ENCODE measurements around the gene CFL1. TPM values are rescaled to one million over a fixed set of nuclear protein-coding genes. Genes with fewer than 3 reads are reported as not detected.
"Not testable (repeated sequence)": the region's sequence is repeated elsewhere in the genome, so short reads cannot be mapped to it uniquely, and the experiment has no call there.

CFL1 gene
- total and polyA plus RNA-seq, 4 experiments from 2014 or later = 540 to 2,825 (median 1,686) TPM

DNA sequence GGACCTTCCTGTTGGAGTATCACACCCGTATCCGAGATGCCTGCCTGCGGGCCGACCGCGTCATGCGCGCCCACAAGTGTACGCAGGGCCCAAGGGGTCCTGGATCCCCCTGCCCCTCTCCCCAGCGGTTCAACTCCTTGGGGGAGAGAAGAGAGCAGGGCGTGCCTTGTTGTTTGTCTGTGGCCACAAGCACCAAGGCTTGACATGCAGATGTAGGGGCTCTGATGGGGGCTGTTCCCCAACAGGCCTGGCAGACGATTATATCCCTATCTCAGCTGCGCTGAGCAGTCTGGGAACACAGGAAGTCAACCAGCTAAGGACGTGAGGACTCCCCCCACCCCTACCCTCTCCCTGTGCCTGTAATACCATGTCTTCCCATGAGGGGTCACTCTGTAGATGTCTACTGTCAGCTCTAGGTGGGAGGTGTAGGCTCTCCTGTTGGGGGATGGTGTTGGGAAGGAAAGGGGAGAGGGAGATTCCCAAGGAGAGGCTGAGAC, 6.8 kb downstream of the CFL1 start:
- Histone ChIP-seq H3K27ac (ENCODE audit: low read depth, low read length) (no peak overlapping the region), H3K4me1 (ENCODE audit: insufficient read depth, low read length) (peaks cover 24% of the 10 kb centered on the region), H3K4me3 (ENCODE audit: low read length in 2 of 2) (no peak overlapping the region), H3K27me3 (ENCODE audit: insufficient read depth, low read length) (no peaks in the 10 kb centered on the region), H3K36me3 (ENCODE audit: insufficient read depth, low read length) (peaks cover 48% of the 10 kb centered on the region), H3K9me3 (ENCODE audit: control insufficient read depth in 1 of 2, low read length in 2 of 2) (peaks cover 0 to 5% of the 10 kb centered on the region in 2 donors)
- H3K27me3 Mint-ChIP-seq = no peaks in the 10 kb centered on the region
- H3K27ac Mint-ChIP-seq = no peak overlapping the region
- ChIA-PET POLR2A (ENCODE audit: partially characterized antibody) (interaction anchor here (0.7 to 6.4 kb wide), 10 partner anchors 10 to 198 kb away, joined by 3 to 32 read pairs (median 5); partner anchors contain the start of genes CCDC85B, FIBP, MUS81 and RNASEH2C), CTCF (ENCODE audit: partially characterized antibody) (interaction anchor here (0.9 to 2.1 kb wide), 5 partner anchors 9 to 140 kb away, joined by 3 to 6 read pairs (median 5); partner anchors contain the start of genes FIBP, KAT5 and MUS81)
- H3K4me3 Mint-ChIP-seq = no peak overlapping the region
- no peak for DNase-seq
- intact Hi-C loops (cut with micrococcal nuclease) = loop anchor here (10.0 kb wide), 1 partner anchor 716 kb away; the partner anchor contains the start of gene SYVN1
- H3K36me3 Mint-ChIP-seq = peaks cover 43% of the 10 kb centered on the region in 2 donors
- H3K9me3 Mint-ChIP-seq = peaks cover 0 to 5% (median 0%) of the 10 kb centered on the region in 8 donors
- peaks cover 15 to 37% (median 26%) of the 10 kb centered on the region in 4 donors for H3K4me1 Mint-ChIP-seq

DNA sequence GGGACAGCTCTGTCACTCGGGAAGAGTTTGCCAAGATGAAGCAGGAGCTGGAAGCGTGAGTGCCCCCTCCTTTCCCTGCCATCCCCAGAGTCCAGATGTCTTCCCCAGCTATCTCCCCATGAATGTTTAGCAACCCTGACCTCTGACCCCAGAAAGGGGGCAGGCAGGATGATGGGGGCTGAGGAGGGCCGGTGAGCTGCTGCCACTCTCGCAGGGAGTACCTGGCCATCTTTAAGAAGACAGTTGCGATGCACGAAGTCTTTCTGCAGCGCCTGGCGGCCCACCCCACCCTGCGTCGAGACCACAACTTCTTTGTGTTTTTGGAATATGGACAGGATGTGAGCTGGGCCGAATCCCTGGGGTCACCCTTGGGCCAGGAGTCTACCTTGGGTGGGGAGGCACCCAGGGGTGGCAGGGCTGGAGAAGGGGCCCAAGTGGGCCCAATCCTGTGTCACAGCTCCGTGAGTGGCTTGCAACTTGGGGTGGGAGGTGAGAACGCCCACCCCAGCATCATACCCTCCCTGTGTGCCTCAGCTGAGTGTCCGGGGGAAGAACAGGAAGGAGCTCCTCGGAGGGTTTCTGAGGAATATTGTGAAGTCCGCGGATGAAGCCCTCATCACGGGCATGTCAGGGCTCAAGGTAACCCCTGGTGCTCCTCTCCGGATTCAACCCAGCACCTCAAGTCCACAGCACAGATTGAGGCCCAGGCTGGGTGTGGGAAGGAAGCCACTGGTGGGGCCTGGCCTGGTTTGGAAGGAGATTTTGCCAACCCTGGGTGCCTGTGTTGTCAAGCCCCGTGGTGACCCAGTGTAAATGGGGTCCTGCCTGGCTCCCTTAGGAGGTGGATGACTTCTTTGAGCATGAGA, 7.5 kb downstream of the CFL1 start:
- Mint-ChIP-seq H3K9me3 (peaks cover 0 to 5% (median 0%) of the 10 kb centered on the region in 8 donors), H3K27ac (peak overlapping the region in 2 of 7 donors; percentile 47 to 60), H3K36me3 (peaks cover 36% of the 10 kb centered on the region in 2 donors), H3K4me1 (peaks cover 10 to 30% (median 21%) of the 10 kb centered on the region in 4 donors), H3K4me3 (no peak overlapping the region), H3K27me3 (no peaks in the 10 kb centered on the region)
- no peaks in the 10 kb centered on the region for H3K27me3 ChIP-seq (ENCODE audit: insufficient read depth, low read length)
- peaks cover 0 to 5% of the 10 kb centered on the region in 2 donors for H3K9me3 ChIP-seq (ENCODE audit: control insufficient read depth in 1 of 2, low read length in 2 of 2)
- intact Hi-C loops (cut with micrococcal nuclease) = loop anchor here (10.0 kb wide), 1 partner anchor 716 kb away; the partner anchor contains the start of gene SYVN1
- ChIA-PET POLR2A (ENCODE audit: partially characterized antibody) (interaction anchor here (1.1 to 6.4 kb wide), 7 partner anchors 8 to 197 kb away, joined by 3 to 32 read pairs (median 4); partner anchors contain the start of genes CFL1, MUS81 and SNX32), CTCF (ENCODE audit: partially characterized antibody) (interaction anchor here (0.9 to 2.1 kb wide), 6 partner anchors 12 to 139 kb away, joined by 3 to 6 read pairs (median 3); partner anchors contain the start of gene KAT5)
- H3K4me3 ChIP-seq (ENCODE audit: low read length in 2 of 2) = no peak overlapping the region
- peaks cover 41% of the 10 kb centered on the region for H3K36me3 ChIP-seq (ENCODE audit: insufficient read depth, low read length)
- DNase-seq = no peak
- H3K4me1 ChIP-seq (ENCODE audit: insufficient read depth, low read length) = peaks cover 17% of the 10 kb centered on the region
- H3K27ac ChIP-seq (ENCODE audit: low read depth, low read length) = no peak overlapping the region

DNA sequence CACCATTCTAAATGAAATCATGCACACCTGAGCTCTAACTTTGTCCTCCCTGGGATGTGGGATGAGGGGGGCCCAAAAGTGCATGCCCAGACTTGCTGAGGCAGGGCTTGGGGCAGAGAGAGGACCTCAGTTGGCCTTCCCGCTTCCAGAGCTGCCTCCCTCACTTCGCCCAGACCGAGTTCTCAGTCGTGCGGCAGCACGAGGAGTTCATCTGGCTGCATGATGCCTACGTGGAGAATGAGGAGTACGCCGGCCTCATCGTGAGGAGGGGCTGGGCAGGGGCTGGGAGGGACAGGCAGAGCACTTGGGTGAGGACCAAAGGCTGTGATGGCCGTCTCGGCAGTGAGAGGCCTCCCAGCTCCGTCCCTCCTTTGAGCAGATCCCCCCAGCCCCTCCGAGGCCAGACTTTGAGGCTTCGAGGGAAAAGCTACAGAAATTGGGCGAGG, 8.2 kb downstream of the CFL1 start:
- ChIA-PET CTCF (ENCODE audit: partially characterized antibody) (interaction anchor here (0.8 to 1.3 kb wide), 5 partner anchors 10 to 80 kb away, joined by 3 to 5 read pairs (median 3); partner anchors contain the start of gene MUS81), POLR2A (ENCODE audit: partially characterized antibody) (interaction anchor here (1.1 to 6.4 kb wide), 6 partner anchors 8 to 38 kb away, joined by 3 to 32 read pairs (median 4); partner anchors contain the start of genes CFL1, MUS81 and SNX32)
- no peak for DNase-seq
- Histone ChIP-seq H3K27me3 (ENCODE audit: insufficient read depth, low read length) (no peaks in the 10 kb centered on the region), H3K36me3 (ENCODE audit: insufficient read depth, low read length) (peaks cover 35% of the 10 kb centered on the region), H3K4me1 (ENCODE audit: insufficient read depth, low read length) (peaks cover 10% of the 10 kb centered on the region), H3K27ac (ENCODE audit: low read depth, low read length) (no peak overlapping the region), H3K9me3 (ENCODE audit: control insufficient read depth in 1 of 2, low read length in 2 of 2) (peaks cover 0 to 5% of the 10 kb centered on the region in 2 donors), H3K4me3 (ENCODE audit: low read length in 2 of 2) (no peak overlapping the region)
- Mint-ChIP-seq H3K4me3 (no peak overlapping the region), H3K36me3 (peaks cover 30 to 32% of the 10 kb centered on the region in 2 donors), H3K9me3 (peaks cover 0 to 5% (median 0%) of the 10 kb centered on the region in 8 donors), H3K27ac (peak overlapping the region in 3 of 7 donors; percentile 27 to 60 (median 53)), H3K4me1 (peaks cover 9 to 24% (median 16%) of the 10 kb centered on the region in 4 donors), H3K27me3 (no peaks in the 10 kb centered on the region)
- intact Hi-C loops (cut with micrococcal nuclease) = loop anchor here (10.0 kb wide), 1 partner anchor 715 kb away; the partner anchor contains the start of gene SYVN1

DNA sequence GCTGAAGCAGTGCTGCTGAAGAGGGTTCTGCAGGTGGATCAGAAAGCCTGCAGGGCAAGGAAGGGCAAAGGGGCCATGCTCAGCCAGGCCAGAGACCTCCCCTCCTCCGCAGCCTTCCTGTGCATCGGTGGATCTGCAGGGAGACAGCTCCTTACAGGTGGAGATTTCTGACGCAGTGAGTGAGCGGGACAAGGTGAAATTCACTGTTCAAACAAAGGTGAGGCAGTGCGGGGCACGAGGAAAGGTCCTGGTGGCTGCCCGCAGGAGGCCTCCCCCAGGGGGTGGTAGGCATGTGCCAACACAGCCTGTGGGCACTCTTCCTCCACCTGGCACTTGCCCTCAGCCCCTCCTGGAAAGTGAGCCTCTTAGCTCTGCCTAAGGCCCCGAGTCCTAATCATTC, 8.6 kb downstream of the CFL1 start:
- no peak for DNase-seq
- Histone ChIP-seq H3K27ac (ENCODE audit: low read depth, low read length) (no peak overlapping the region), H3K9me3 (ENCODE audit: control insufficient read depth in 1 of 2, low read length in 2 of 2) (peaks cover 0 to 5% of the 10 kb centered on the region in 2 donors), H3K27me3 (ENCODE audit: insufficient read depth, low read length) (no peaks in the 10 kb centered on the region), H3K36me3 (ENCODE audit: insufficient read depth, low read length) (peaks cover 31% of the 10 kb centered on the region), H3K4me1 (ENCODE audit: insufficient read depth, low read length) (peaks cover 6% of the 10 kb centered on the region), H3K4me3 (ENCODE audit: low read length in 2 of 2) (no peak overlapping the region)
- CTCF ChIA-PET (ENCODE audit: partially characterized antibody) = interaction anchor here (0.8 to 1.3 kb wide), 6 partner anchors 11 to 80 kb away, joined by 3 to 5 read pairs (median 3); partner anchors contain the start of genes MUS81 and SNX32
- intact Hi-C loops (cut with micrococcal nuclease) = no loop called here
- Mint-ChIP-seq H3K27ac (peak overlapping the region in 1 of 7 donors; percentile 60), H3K27me3 (no peaks in the 10 kb centered on the region), H3K9me3 (peaks cover 0 to 5% (median 0%) of the 10 kb centered on the region in 8 donors), H3K4me3 (no peak overlapping the region), H3K36me3 (peaks cover 26 to 28% of the 10 kb centered on the region in 2 donors), H3K4me1 (peaks cover 6 to 19% (median 13%) of the 10 kb centered on the region in 4 donors)
- POLR2A ChIA-PET (ENCODE audit: partially characterized antibody) = interaction anchor here (1.1 to 6.4 kb wide), 5 partner anchors 9 to 25 kb away, joined by 3 to 30 read pairs (median 4); partner anchors contain the start of genes CFL1 and SNX32

DNA sequence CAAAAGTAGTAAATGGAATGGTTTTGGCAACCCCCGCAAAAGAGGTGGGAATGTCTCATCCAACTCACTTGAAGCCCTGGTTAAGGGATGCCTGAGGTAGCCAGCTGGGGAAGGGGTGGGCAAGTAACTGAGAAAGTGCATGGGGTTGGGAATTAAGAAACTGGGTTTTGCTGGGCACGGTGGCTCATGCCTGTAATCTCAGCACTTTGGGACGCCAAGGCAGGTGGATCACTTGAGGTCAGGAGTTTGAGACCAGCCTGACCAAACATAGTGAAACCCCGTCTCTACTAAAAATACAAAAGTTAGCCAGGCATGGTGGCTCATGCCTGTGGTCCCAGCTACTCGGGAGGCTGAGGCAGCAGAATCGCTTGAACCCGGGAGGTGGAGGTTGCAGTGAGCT, 9.3 kb downstream of the CFL1 start:
- H3K4me1 Mint-ChIP-seq = peaks cover 4 to 13% (median 8%) of the 10 kb centered on the region in 4 donors
- H3K27me3 ChIP-seq (ENCODE audit: insufficient read depth, low read length); H3K27ac ChIP-seq (ENCODE audit: low read depth, low read length); H3K27me3 Mint-ChIP-seq; H3K9me3 Mint-ChIP-seq; H3K9me3 ChIP-seq (ENCODE audit: control insufficient read depth in 1 of 2, low read length in 2 of 2); H3K4me3 Mint-ChIP-seq; H3K4me3 ChIP-seq (ENCODE audit: low read length in 2 of 2); DNase-seq; intact Hi-C loops (cut with micrococcal nuclease); H3K4me1 ChIP-seq (ENCODE audit: insufficient read depth, low read length): not testable (repeated sequence)
- CTCF ChIA-PET (ENCODE audit: partially characterized antibody) = interaction anchor here (0.7 to 1.5 kb wide), 4 partner anchors 11 to 164 kb away, joined by 3 to 4 read pairs (median 3); partner anchors contain the start of genes MUS81 and SNX32
- H3K36me3 Mint-ChIP-seq = peaks cover 19 to 21% of the 10 kb centered on the region in 2 donors
- POLR2A ChIA-PET (ENCODE audit: partially characterized antibody) = interaction anchor here (1.1 to 2.9 kb wide), 4 partner anchors 8 to 23 kb away, joined by 3 to 10 read pairs (median 4); partner anchors contain the start of genes CFL1 and SNX32
- H3K36me3 ChIP-seq (ENCODE audit: insufficient read depth, low read length) = peaks cover 24% of the 10 kb centered on the region
- peak overlapping the region in 3 of 7 donors; percentile 12 to 60 (median 15) for H3K27ac Mint-ChIP-seq

DNA sequence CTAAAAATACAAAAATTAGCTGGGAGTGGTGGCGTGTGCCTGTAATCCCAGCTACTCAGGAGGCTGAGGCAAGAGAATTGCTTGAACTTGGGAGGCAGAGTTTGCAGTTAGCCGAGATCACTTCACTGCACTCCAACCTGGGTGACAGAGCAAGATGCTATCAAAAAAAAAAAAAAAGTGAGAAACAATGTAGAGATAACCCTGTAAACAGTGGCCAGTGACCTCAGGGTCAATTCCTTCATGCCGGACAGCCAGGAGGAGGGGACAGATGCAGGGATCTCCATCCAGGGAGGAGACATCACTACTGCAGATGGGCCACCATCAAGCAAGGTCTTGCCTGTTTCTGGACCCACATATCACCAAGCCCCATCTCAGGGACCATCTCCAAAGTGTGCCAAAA, 10.2 kb downstream of the CFL1 start:
- DNase-seq = no peak
- Mint-ChIP-seq H3K36me3 (peaks cover 13 to 14% of the 10 kb centered on the region in 2 donors), H3K9me3 (peaks cover 0 to 5% (median 0%) of the 10 kb centered on the region in 8 donors), H3K4me3 (no peak overlapping the region), H3K27ac (peak overlapping the region in 3 of 7 donors; percentile 8 to 78 (median 61)), H3K27me3 (no peaks in the 10 kb centered on the region), H3K4me1 (peaks cover 2 to 6% (median 4%) of the 10 kb centered on the region in 4 donors)
- H3K4me1 ChIP-seq (ENCODE audit: insufficient read depth, low read length) = no peaks in the 10 kb centered on the region
- peaks cover 0 to 5% of the 10 kb centered on the region in 2 donors for H3K9me3 ChIP-seq (ENCODE audit: control insufficient read depth in 1 of 2, low read length in 2 of 2)
- H3K4me3 ChIP-seq (ENCODE audit: low read length in 2 of 2) = no peak overlapping the region
- peaks cover 15% of the 10 kb centered on the region for H3K36me3 ChIP-seq (ENCODE audit: insufficient read depth, low read length)
- ChIA-PET POLR2A (ENCODE audit: partially characterized antibody) (interaction anchor here (1.1 to 2.9 kb wide), 4 partner anchors 8 to 15 kb away, joined by 4 to 10 read pairs (median 4); partner anchors contain the start of genes CFL1 and SNX32), CTCF (ENCODE audit: partially characterized antibody) (interaction anchor here (0.6 to 2.7 kb wide), 5 partner anchors 12 to 142 kb away, joined by 3 to 16 read pairs (median 4); partner anchors contain the start of gene MUS81)
- intact Hi-C loops (cut with micrococcal nuclease) = no loop called here
- H3K27ac ChIP-seq (ENCODE audit: low read depth, low read length) = no peak overlapping the region
- no peaks in the 10 kb centered on the region for H3K27me3 ChIP-seq (ENCODE audit: insufficient read depth, low read length)

Data from CD4-positive, alpha-beta memory T cell (primary cell).